GM19239 (cell line): Measurements from ENCODE around the gene CLPSL1.
"Not testable (repeated sequence)": the region's sequence is repeated elsewhere in the genome, so short reads cannot be mapped to it uniquely, and the experiment has no call there.

ENCODE experiments used
- DNase-seq: peaks from one replicate; pipeline ENCODE4 v3.0.0; 2011; ENCODE audit warnings: low spot score; ENCODE audit not compliant: insufficient read length
- FAIRE-seq: peaks from 2 replicates; lab custom pipeline; 2011; peaks lifted over from hg19 to GRCh38; lab: Jason Lieb, UNC

The CLPSL1 gene

GRCh38 chr6:35780719-35781118 lies at the start of gene CLPSL1:
Gene CLPSL1 (plus strand): TSS chr6:35781019. CDS start chr6:35781111, 92 bp downstream.
- FAIRE-seq = no peak
- DNase-seq = no peak

- DNase-seq (peak; percentile 68), FAIRE-seq (peak; percentile 83)
Measured at GRCh38 chr6:35731414-35731735, 49.4 kb upstream of the CLPSL1 start.

- DNase-seq (peak; percentile 74), FAIRE-seq (peak; percentile 76)
Measured at GRCh38 chr6:35731736-35732532, 48.9 kb upstream of the CLPSL1 start.

- DNase-seq (no peak), FAIRE-seq (no peak)
Measured at GRCh38 chr6:35733633-35734032, 47.2 kb upstream of the CLPSL1 start.

- not testable (repeated sequence) for DNase-seq, FAIRE-seq
Measured at GRCh38 chr6:35734319-35734718, 46.5 kb upstream of the CLPSL1 start.

- DNase-seq (no peak), FAIRE-seq (no peak)
Measured at GRCh38 chr6:35735452-35735851, 45.4 kb upstream of the CLPSL1 start.

GRCh38 chr6:35736253-35736894 lies 44.4 kb upstream of the CLPSL1 start:
- peak; percentile 69 for DNase-seq
- FAIRE-seq = peak; percentile 80

- DNase-seq (no peak), FAIRE-seq (no peak)
Measured at GRCh38 chr6:35736982-35737412, 43.8 kb upstream of the CLPSL1 start, which contains the start of gene ARMC12. Gene ARMC12 (plus strand): TSS chr6:35737032. CDS start chr6:35737109, 77 bp downstream.

GRCh38 chr6:35737413-35738211 lies 43.2 kb upstream of the CLPSL1 start:
- FAIRE-seq = peak; percentile 68
- DNase-seq = peak; percentile 66

- FAIRE-seq (no peak), DNase-seq (no peak)
Measured at GRCh38 chr6:35739645-35740524, 40.9 kb upstream of the CLPSL1 start.

GRCh38 chr6:35742842-35743241 lies 38.0 kb upstream of the CLPSL1 start:
- DNase-seq = no peak
- no peak for FAIRE-seq

- no peak for DNase-seq
- no peak for FAIRE-seq
Measured at GRCh38 chr6:35745509-35745908, 35.3 kb upstream of the CLPSL1 start.

- no peak for DNase-seq
- no peak for FAIRE-seq
Measured at GRCh38 chr6:35746516-35746915, 34.3 kb upstream of the CLPSL1 start.

- FAIRE-seq = no peak
- DNase-seq = no peak
Measured at GRCh38 chr6:35747877-35748276, 32.9 kb upstream of the CLPSL1 start.

GRCh38 chr6:35750557-35750956 lies 30.3 kb upstream of the CLPSL1 start:
- FAIRE-seq (no peak), DNase-seq (no peak)

GRCh38 chr6:35751594-35751993 lies 29.2 kb upstream of the CLPSL1 start:
- DNase-seq = no peak
- no peak for FAIRE-seq

- FAIRE-seq = no peak
- DNase-seq = no peak
Measured at GRCh38 chr6:35752330-35752729, 28.5 kb upstream of the CLPSL1 start.

- DNase-seq (no peak), FAIRE-seq (no peak)
Measured at GRCh38 chr6:35754452-35755277, 26.2 kb upstream of the CLPSL1 start.
